Measurements from ENCODE around the gene MPHOSPH9.

MPHOSPH9 gene

GRCh38 chr12:123120452-123121166, 112.3 kb downstream of the MPHOSPH9 start:
- no peak for DNase-seq

GRCh38 chr12:123119808-123120207, 113.1 kb downstream of the MPHOSPH9 start:
- peak; percentile 20 for DNase-seq

- DNase-seq: no peak
Observed at GRCh38 chr12:123118497-123118896, 114.4 kb downstream of the MPHOSPH9 start.

GRCh38 chr12:123115409-123116121, 117.4 kb downstream of the MPHOSPH9 start:
- no peak for DNase-seq

- no peak for DNase-seq
Observed at GRCh38 chr12:123114304-123115083, 118.4 kb downstream of the MPHOSPH9 start.

- no peak for DNase-seq
Observed at GRCh38 chr12:123113026-123113425, 119.9 kb downstream of the MPHOSPH9 start.

- DNase-seq: no peak
Observed at GRCh38 chr12:123111498-123112165, 121.3 kb downstream of the MPHOSPH9 start.

- DNase-seq: no peak
Observed at GRCh38 chr12:123109319-123109772, 123.6 kb downstream of the MPHOSPH9 start.

- DNase-seq: no peak
Observed at GRCh38 chr12:123108682-123109066, 124.3 kb downstream of the MPHOSPH9 start.

- no peak for DNase-seq
Observed at GRCh38 chr12:123107926-123108681, 124.8 kb downstream of the MPHOSPH9 start.

GRCh38 chr12:123106640-123107359, 126.1 kb downstream of the MPHOSPH9 start:
- DNase-seq: peak; percentile 45

- DNase-seq: no peak
Observed at GRCh38 chr12:123105211-123105826, 127.6 kb downstream of the MPHOSPH9 start.

GRCh38 chr12:123104809-123105208, 128.1 kb downstream of the MPHOSPH9 start:
- DNase-seq: no peak
